SJCRH30 (cell line): ENCODE data around the gene TLR7. TPM values are rescaled to one million over a fixed set of nuclear protein-coding genes. Genes with fewer than 3 reads are reported as not detected.
A peak's percentile ranks its signal among the peaks of the same experiment; 100 is the strongest.

Experiments used
- DNase-seq, 2 experiments: peaks; one replicate each; pipeline ENCODE4 v3.0.0-alpha.2; 2015 to 2020
- H3K27ac ChIP-seq: fragments of 250-450 bp; sonication (Bioruptor Pico); 2 replicates; pipeline ENCODE4 v1.5.1; 2020; ENCODE audit warnings: mild to moderate bottlenecking, moderate library complexity
- H3K27me3 ChIP-seq: fragments of 250-450 bp; sonication (Bioruptor Pico); 2 replicates; pipeline ENCODE4 v1.5.1; 2020; ENCODE audit warnings: mild to moderate bottlenecking, moderate library complexity
- H3K36me3 ChIP-seq: fragments of 250-450 bp; sonication (Bioruptor Pico); 2 replicates; pipeline ENCODE4 v1.5.1; 2020; ENCODE audit warnings: mild to moderate bottlenecking, moderate library complexity
- H3K4me1 ChIP-seq: fragments of 250-450 bp; sonication (Bioruptor Pico); 2 replicates; pipeline ENCODE4 v1.5.1; 2020; ENCODE audit warnings: mild to moderate bottlenecking, moderate library complexity
- H3K4me3 ChIP-seq: fragments of 250-450 bp; sonication (Bioruptor Pico); 2 replicates; pipeline ENCODE4 v1.5.1; 2020; ENCODE audit warnings: mild to moderate bottlenecking, moderate library complexity
- H3K9me3 ChIP-seq: fragments of 250-450 bp; sonication (Bioruptor Pico); replicated peaks from 2 replicates; pipeline ENCODE4 v1.5.1; 2020; ENCODE audit warnings: mild to moderate bottlenecking, moderate library complexity
- total RNA-seq: library from RNA; depleted of rRNA; stranded (reverse); fragments of >200 nt; shearing (Covaris generic); gene quantifications from 2 replicates; pipeline ENCODE4 v1.2.3, GENCODE V29; 2014

The TLR7 gene
- total RNA-seq, 1 experiment from 2014 or later = not detected

GRCh38 chrX:12877386-12877785 is 10.5 kb downstream of the TLR7 start:
- H3K9me3 ChIP-seq = no peaks in the 10 kb centered on the region
- no peak overlapping the region for H3K27ac ChIP-seq
- no peaks in the 10 kb centered on the region for H3K4me1 ChIP-seq
- no peak for DNase-seq
- H3K36me3 ChIP-seq = no peaks in the 10 kb centered on the region
- no peaks in the 10 kb centered on the region; the same call in 1 of the 2 replicates for H3K27me3 ChIP-seq
- H3K4me3 ChIP-seq = no peak overlapping the region

- Histone ChIP-seq H3K9me3 (no peaks in the 10 kb centered on the region), H3K27me3 (no peaks in the 10 kb centered on the region; the same call in 1 of the 2 replicates), H3K4me1 (no peaks in the 10 kb centered on the region), H3K4me3 (no peak overlapping the region), H3K27ac (no peak overlapping the region), H3K36me3 (no peaks in the 10 kb centered on the region)
- no peak for DNase-seq
Observed at GRCh38 chrX:12878536-12878935, 11.7 kb downstream of the TLR7 start.

GRCh38 chrX:12881914-12882313 is 15.0 kb downstream of the TLR7 start:
- no peak overlapping the region for H3K4me3 ChIP-seq
- H3K4me1 ChIP-seq = no peaks in the 10 kb centered on the region; the same call in 1 of the 2 replicates
- no peak overlapping the region for H3K27ac ChIP-seq
- no peaks in the 10 kb centered on the region; the same call in 1 of the 2 replicates for H3K27me3 ChIP-seq
- H3K9me3 ChIP-seq = no peaks in the 10 kb centered on the region
- H3K36me3 ChIP-seq = no peaks in the 10 kb centered on the region
- DNase-seq = no peak

GRCh38 chrX:12885508-12885907 is 18.6 kb downstream of the TLR7 start:
- Histone ChIP-seq H3K36me3 (no peaks in the 10 kb centered on the region), H3K9me3 (no peaks in the 10 kb centered on the region), H3K4me3 (no peak overlapping the region), H3K27me3 (no peaks in the 10 kb centered on the region), H3K4me1 (no peaks in the 10 kb centered on the region; the same call in 1 of the 2 replicates), H3K27ac (no peak overlapping the region)
- no peak for DNase-seq

GRCh38 chrX:12886545-12886944 is 19.7 kb downstream of the TLR7 start:
- no peaks in the 10 kb centered on the region for H3K36me3 ChIP-seq
- no peak overlapping the region for H3K4me3 ChIP-seq
- no peak overlapping the region for H3K27ac ChIP-seq
- no peaks in the 10 kb centered on the region for H3K9me3 ChIP-seq
- no peak for DNase-seq
- no peaks in the 10 kb centered on the region for H3K27me3 ChIP-seq
- H3K4me1 ChIP-seq = no peaks in the 10 kb centered on the region; the same call in 1 of the 2 replicates

GRCh38 chrX:12887141-12887540 is 20.3 kb downstream of the TLR7 start:
- H3K4me3 ChIP-seq = no peak overlapping the region
- no peak overlapping the region for H3K27ac ChIP-seq
- no peak for DNase-seq
- H3K36me3 ChIP-seq = no peaks in the 10 kb centered on the region
- H3K4me1 ChIP-seq = no peaks in the 10 kb centered on the region; the same call in 1 of the 2 replicates
- no peaks in the 10 kb centered on the region for H3K27me3 ChIP-seq
- H3K9me3 ChIP-seq = no peaks in the 10 kb centered on the region

- H3K4me3 ChIP-seq = no peak overlapping the region
- H3K27me3 ChIP-seq = no peaks in the 10 kb centered on the region
- no peak overlapping the region for H3K27ac ChIP-seq
Observed at GRCh38 chrX:12887767-12888166, 20.9 kb downstream of the TLR7 start.

GRCh38 chrX:12890467-12890866 is 23.6 kb downstream of the TLR7 start:
- Histone ChIP-seq H3K9me3 (no peaks in the 10 kb centered on the region; the same call in 1 of the 2 replicates), H3K4me1 (peaks cover 7% of the 10 kb centered on the region), H3K27me3 (no peaks in the 10 kb centered on the region), H3K4me3 (no peak overlapping the region), H3K27ac (no peak overlapping the region), H3K36me3 (no peaks in the 10 kb centered on the region)
- DNase-seq = no peak

More at GRCh38 chrX:12887767-12888166, 20.9 kb downstream of the TLR7 start:
- Histone ChIP-seq H3K36me3 (no peaks in the 10 kb centered on the region), H3K9me3 (no peaks in the 10 kb centered on the region), H3K4me1 (no peaks in the 10 kb centered on the region; the same call in 1 of the 2 replicates)
- DNase-seq = no peak

GRCh38 chrX:12891171-12891570 is 24.3 kb downstream of the TLR7 start:
- H3K36me3 ChIP-seq = no peaks in the 10 kb centered on the region
- no peak overlapping the region for H3K27ac ChIP-seq
- H3K27me3 ChIP-seq = no peaks in the 10 kb centered on the region
- peaks cover 12% of the 10 kb centered on the region; the same call in 1 of the 2 replicates for H3K4me1 ChIP-seq
- H3K9me3 ChIP-seq = no peaks in the 10 kb centered on the region; the same call in 1 of the 2 replicates
- H3K4me3 ChIP-seq = no peak overlapping the region
- DNase-seq = no peak

- no peak overlapping the region for H3K4me3 ChIP-seq
- DNase-seq = no peak
- H3K9me3 ChIP-seq = no peaks in the 10 kb centered on the region; the same call in 1 of the 2 replicates
- no peaks in the 10 kb centered on the region for H3K36me3 ChIP-seq
- no peaks in the 10 kb centered on the region for H3K27me3 ChIP-seq
- peaks cover 12% of the 10 kb centered on the region; the same call in 1 of the 2 replicates for H3K4me1 ChIP-seq
- no peak overlapping the region for H3K27ac ChIP-seq
Observed at GRCh38 chrX:12891915-12892506, 25.1 kb downstream of the TLR7 start.

GRCh38 chrX:12892716-12893115 is 25.8 kb downstream of the TLR7 start:
- Histone ChIP-seq H3K36me3 (no peaks in the 10 kb centered on the region), H3K27me3 (no peaks in the 10 kb centered on the region), H3K4me3 (no peak overlapping the region), H3K4me1 (peaks cover 12% of the 10 kb centered on the region; the same call in 1 of the 2 replicates), H3K27ac (no peak overlapping the region), H3K9me3 (no peaks in the 10 kb centered on the region; the same call in 1 of the 2 replicates)
- DNase-seq = no peak

GRCh38 chrX:12894074-12895030 is 27.5 kb downstream of the TLR7 start:
- DNase-seq = peak; percentile 57 to 81
- Histone ChIP-seq H3K4me3 (no peak overlapping the region), H3K9me3 (no peaks in the 10 kb centered on the region; the same call in 1 of the 2 replicates), H3K27ac (no peak overlapping the region), H3K27me3 (no peaks in the 10 kb centered on the region), H3K4me1 (peaks cover 12% of the 10 kb centered on the region; the same call in 1 of the 2 replicates), H3K36me3 (no peaks in the 10 kb centered on the region)

- no peaks in the 10 kb centered on the region; the same call in 1 of the 2 replicates for H3K9me3 ChIP-seq
Observed at GRCh38 chrX:12895866-12896265, 29.0 kb downstream of the TLR7 start.

GRCh38 chrX:12896935-12897334 is 30.1 kb downstream of the TLR7 start:
- Histone ChIP-seq H3K36me3 (no peaks in the 10 kb centered on the region), H3K4me1 (peaks cover 12% of the 10 kb centered on the region; the same call in 1 of the 2 replicates), H3K27me3 (no peaks in the 10 kb centered on the region), H3K27ac (no peak overlapping the region), H3K4me3 (no peak overlapping the region), H3K9me3 (no peaks in the 10 kb centered on the region; the same call in 1 of the 2 replicates)
- DNase-seq = no peak

More at GRCh38 chrX:12895866-12896265, 29.0 kb downstream of the TLR7 start:
- H3K27me3 ChIP-seq = no peaks in the 10 kb centered on the region
- H3K4me1 ChIP-seq = peaks cover 12% of the 10 kb centered on the region; the same call in 1 of the 2 replicates
- no peaks in the 10 kb centered on the region for H3K36me3 ChIP-seq
- H3K4me3 ChIP-seq = no peak overlapping the region
- no peak for DNase-seq
- no peak overlapping the region for H3K27ac ChIP-seq

GRCh38 chrX:12898073-12898472 is 31.2 kb downstream of the TLR7 start:
- DNase-seq = no peak
- H3K4me1 ChIP-seq = peaks cover 12% of the 10 kb centered on the region; the same call in 1 of the 2 replicates
- H3K4me3 ChIP-seq = no peak overlapping the region
- H3K36me3 ChIP-seq = no peaks in the 10 kb centered on the region
- H3K27ac ChIP-seq = no peak overlapping the region
- H3K27me3 ChIP-seq = no peaks in the 10 kb centered on the region
- no peaks in the 10 kb centered on the region; the same call in 1 of the 2 replicates for H3K9me3 ChIP-seq
